IPS DF 4.7 (cell line): ENCODE data around the gene SRGAP3.

Experiments used
- DNase-seq: peaks from one replicate; pipeline ENCODE4 v3.0.0-alpha.2; 2013; ENCODE audit warnings: low spot score; ENCODE audit errors: extremely low read depth

The SRGAP3 gene

GRCh38 chr3:9117220-9117619 lies 132.2 kb downstream of the SRGAP3 start:
- DNase-seq, result no peak

- no peak for DNase-seq
These were observed 133.1 kb downstream of the SRGAP3 start for GRCh38 chr3:9116336-9116735.

GRCh38 chr3:9115336-9115735 lies 134.1 kb downstream of the SRGAP3 start:
- DNase-seq, result no peak

GRCh38 chr3:9113040-9113439 lies 136.4 kb downstream of the SRGAP3 start:
- no peak for DNase-seq

- no peak for DNase-seq
These were observed 137.6 kb downstream of the SRGAP3 start for GRCh38 chr3:9111866-9112265.

- DNase-seq, result no peak
These were observed 138.0 kb downstream of the SRGAP3 start for GRCh38 chr3:9111417-9111816.

- no peak for DNase-seq
These were observed 138.6 kb downstream of the SRGAP3 start for GRCh38 chr3:9110802-9111201.

GRCh38 chr3:9110316-9110715 lies 139.1 kb downstream of the SRGAP3 start:
- DNase-seq, result no peak

GRCh38 chr3:9109568-9109914 lies 139.9 kb downstream of the SRGAP3 start:
- DNase-seq, result no peak

- no peak for DNase-seq
These were observed 140.4 kb downstream of the SRGAP3 start for GRCh38 chr3:9108876-9109567.

- DNase-seq, result no peak
These were observed 141.7 kb downstream of the SRGAP3 start for GRCh38 chr3:9107738-9108137.

- DNase-seq, result no peak
These were observed 144.0 kb downstream of the SRGAP3 start for GRCh38 chr3:9105421-9105820.

- no peak for DNase-seq
These were observed 145.3 kb downstream of the SRGAP3 start for GRCh38 chr3:9104121-9104520.

- DNase-seq, result peak; percentile 72
These were observed 147.0 kb downstream of the SRGAP3 start for GRCh38 chr3:9102240-9102981.

GRCh38 chr3:9101286-9101685 lies 148.2 kb downstream of the SRGAP3 start:
- DNase-seq, result no peak

- no peak for DNase-seq
These were observed 148.9 kb downstream of the SRGAP3 start for GRCh38 chr3:9100513-9100894.

- no peak for DNase-seq
These were observed 149.5 kb downstream of the SRGAP3 start for GRCh38 chr3:9099702-9100512.

- DNase-seq, result no peak
These were observed 150.4 kb downstream of the SRGAP3 start for GRCh38 chr3:9098716-9099675.

GRCh38 chr3:9097495-9097894 lies 152.0 kb downstream of the SRGAP3 start:
- no peak for DNase-seq

GRCh38 chr3:9091486-9092235 lies 157.8 kb downstream of the SRGAP3 start:
- DNase-seq, result no peak
